Neutrophil (primary cell): ENCODE measurements around the gene SVIP.
A peak's percentile ranks its signal among the peaks of the same experiment; 100 is the strongest.

Experiments used
- H3K27ac ChIP-seq: fragments of 200-600 bp; sonication (generic); 2 replicates; pipeline ENCODE4 v1.5.1; 2016; ENCODE audit warnings: mild to moderate bottlenecking, moderate library complexity
- H3K27me3 ChIP-seq: fragments of 200-600 bp; sonication (generic); 2 replicates; pipeline ENCODE4 v1.6.0; 2016; ENCODE audit warnings: mild to moderate bottlenecking
- H3K36me3 ChIP-seq: fragments of 200-600 bp; sonication (generic); 2 replicates; pipeline ENCODE4 v1.5.1; 2017
- H3K4me1 ChIP-seq, 2 experiments: fragments of 200-600 bp in 1 of 2; sonication (generic) in 1 of 2; 1 replicate in 1 of 2; 2 replicates in 1 of 2; pipeline versions ENCODE4 v1.5.1 to v1.6.1; 2013 to 2016; ENCODE audit warnings: low read depth in 1 of 2, low read length in 1 of 2, mild to moderate bottlenecking in 1 of 2, moderate library complexity in 1 of 2; ENCODE audit not compliant: control insufficient read depth in 1 of 2, insufficient read depth in 1 of 2
- H3K4me3 ChIP-seq, 2 experiments: fragments of 200-600 bp in 1 of 2; sonication (generic) in 1 of 2; 1 replicate in 1 of 2; 2 replicates in 1 of 2; pipeline ENCODE4 v1.5.1; 2013 to 2016; ENCODE audit warnings: low read depth in 1 of 2, low read length in 1 of 2, mild to moderate bottlenecking in 1 of 2, moderate library complexity in 1 of 2
- H3K9me3 ChIP-seq: fragments of 200-600 bp; sonication (generic); 2 replicates; pipeline ENCODE4 v1.5.1; 2016
- CTCF ChIP-seq: fragments of 200-600 bp; sonication (generic); IDR thresholded peaks from 2 replicates; pipeline ENCODE4 v1.5.1; 2016; ENCODE audit warnings: antibody characterized with exemption

SVIP gene

GRCh38 chr11:22829231-22830081 lies at the start of gene SVIP:
SVIP (minus strand) TSS chr11:22829801; CDS start chr11:22829748, 53 bp downstream.
- Histone ChIP-seq H3K27me3 (no peaks in the 10 kb centered on the region), H3K27ac (peak within 1 kb of the TSS; percentile 73), H3K36me3 (peaks cover 22% of the 10 kb centered on the region), H3K4me1 (peaks cover 18 to 31% of the 10 kb centered on the region in 2 experiments), H3K9me3 (no peaks in the 10 kb centered on the region), H3K4me3 (peak within 1 kb of the TSS; percentile 82 to 91)
- peak; percentile 65 for TF ChIP-seq CTCF

GRCh38 chr11:22878604-22879003 lies 49.0 kb upstream of the SVIP start:
- no peak overlapping the region for H3K27ac ChIP-seq
- no peaks in the 10 kb centered on the region for H3K27me3 ChIP-seq
- no peaks in the 10 kb centered on the region for H3K4me1 ChIP-seq
- no peaks in the 10 kb centered on the region for H3K9me3 ChIP-seq
- no peaks in the 10 kb centered on the region for H3K36me3 ChIP-seq
- H3K4me3 ChIP-seq, result no peak overlapping the region
- TF ChIP-seq CTCF, result no peak

- Histone ChIP-seq H3K27me3 (no peaks in the 10 kb centered on the region), H3K27ac (no peak overlapping the region), H3K9me3 (no peaks in the 10 kb centered on the region), H3K4me1 (no peaks in the 10 kb centered on the region), H3K4me3 (no peak overlapping the region), H3K36me3 (no peaks in the 10 kb centered on the region)
- TF ChIP-seq CTCF, result no peak
Measured at GRCh38 chr11:22878039-22878438, 48.4 kb upstream of the SVIP start.

- no peak overlapping the region for H3K4me3 ChIP-seq
- no peak overlapping the region for H3K27ac ChIP-seq
- H3K27me3 ChIP-seq, result no peaks in the 10 kb centered on the region
- H3K9me3 ChIP-seq, result no peaks in the 10 kb centered on the region
- H3K36me3 ChIP-seq, result no peaks in the 10 kb centered on the region
- no peak for TF ChIP-seq CTCF
- H3K4me1 ChIP-seq, result no peaks in the 10 kb centered on the region
Measured at GRCh38 chr11:22875869-22876473, 46.4 kb upstream of the SVIP start.

GRCh38 chr11:22869325-22869724 lies 39.7 kb upstream of the SVIP start:
- Histone ChIP-seq H3K27ac (no peak overlapping the region), H3K27me3 (no peaks in the 10 kb centered on the region), H3K4me3 (no peak overlapping the region), H3K4me1 (no peaks in the 10 kb centered on the region), H3K36me3 (no peaks in the 10 kb centered on the region), H3K9me3 (no peaks in the 10 kb centered on the region)
- no peak for TF ChIP-seq CTCF
